GM19438 (cell line): ENCODE data around the gene SKIC8.

ENCODE experiments used
- ATAC-seq: cut with Tn5 transposase; IDR thresholded peaks from one replicate; pipeline ENCODE4 v1.9.1; 2021; ENCODE audit warnings: low read depth; ENCODE audit not compliant: unreplicated experiment

SKIC8 gene

GRCh38 chr15:78322724-78323521, 23.5 kb upstream of the SKIC8 start:
- no peak for ATAC-seq

DNA sequence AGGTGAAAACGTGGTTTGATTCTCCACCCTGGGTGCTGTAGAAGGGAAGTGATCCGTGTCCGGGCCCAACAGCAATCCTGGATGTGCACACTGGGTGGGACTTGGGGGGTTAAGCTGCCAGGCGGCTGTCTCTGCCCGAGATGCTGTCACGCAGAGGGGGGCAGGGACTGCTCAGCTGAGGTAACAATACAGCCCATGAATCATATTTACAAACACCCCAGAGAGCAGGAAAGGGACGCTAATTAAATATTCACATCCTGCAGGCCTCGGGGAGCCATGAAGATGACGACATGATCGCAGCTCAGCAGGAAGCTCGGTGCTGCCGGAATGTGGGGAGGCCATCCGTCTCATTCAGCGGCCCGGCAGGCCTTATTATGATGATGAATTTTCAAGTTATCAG, 22.8 kb upstream of the SKIC8 start:
- no peak for ATAC-seq

- no peak for ATAC-seq
Observed at GRCh38 chr15:78321786-78322185, 22.4 kb upstream of the SKIC8 start.

DNA sequence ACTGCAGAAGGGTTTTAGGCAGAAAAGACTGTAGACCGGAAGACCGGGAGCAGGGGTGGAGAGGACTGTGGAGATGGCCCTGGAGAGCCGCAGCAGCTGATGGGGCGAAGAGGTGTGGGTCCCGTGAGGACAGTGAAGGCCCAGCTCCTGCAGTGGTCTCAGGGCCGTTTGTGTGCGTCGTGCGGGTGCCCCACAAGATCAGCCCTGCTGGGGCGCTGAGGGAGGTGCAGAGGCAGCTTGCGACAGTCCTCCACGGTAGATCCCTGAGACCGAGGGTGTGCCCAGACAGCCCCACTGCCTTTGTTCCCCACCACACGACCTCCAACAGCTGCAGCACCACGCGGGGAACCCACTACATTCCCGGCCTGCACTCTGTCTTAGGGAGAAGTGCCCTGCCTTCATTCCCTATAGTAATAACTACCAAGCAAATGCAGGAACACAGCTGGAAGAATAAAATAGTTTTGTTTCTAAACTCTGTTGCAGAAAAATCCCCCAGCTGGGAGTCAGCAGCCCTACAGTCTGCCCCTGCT, 21.7 kb upstream of the SKIC8 start:
- no peak for ATAC-seq

GRCh38 chr15:78320183-78320582, 20.8 kb upstream of the SKIC8 start:
- no peak for ATAC-seq

- ATAC-seq = no peak
Observed at GRCh38 chr15:78319588-78319987, 20.2 kb upstream of the SKIC8 start.

DNA sequence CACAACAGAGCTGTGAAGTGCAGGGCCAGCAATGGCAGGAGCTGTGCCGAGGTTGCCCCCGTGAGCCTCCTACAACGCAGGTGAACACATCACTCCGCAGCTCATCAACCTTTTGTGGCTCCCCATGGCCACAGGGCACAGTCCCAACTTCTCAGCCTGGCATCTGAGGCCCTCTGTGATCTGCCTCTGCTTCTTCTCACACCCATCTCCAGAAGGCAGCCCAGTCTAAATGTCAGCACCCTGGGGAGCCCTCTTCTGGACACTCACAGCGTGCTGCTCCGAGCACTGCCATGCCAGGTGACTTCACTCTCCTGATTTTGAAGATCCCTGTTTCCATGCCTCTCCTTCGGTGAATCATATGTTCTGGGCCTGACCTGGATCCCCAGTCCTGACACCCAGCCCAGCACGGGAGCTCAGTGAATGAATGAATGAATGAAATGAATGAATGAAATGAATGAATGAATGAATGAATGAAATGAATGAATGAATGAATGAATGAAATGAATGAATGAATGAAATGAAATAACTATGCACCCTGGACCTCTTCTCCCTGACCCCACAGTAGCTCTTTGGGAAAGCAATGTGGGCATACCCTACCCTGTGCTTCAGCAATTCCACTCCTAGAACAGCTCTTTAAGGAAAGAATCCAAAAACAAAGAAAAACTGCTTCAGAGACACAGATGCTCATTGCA, 17.9 kb upstream of the SKIC8 start:
- ATAC-seq = no peak

- ATAC-seq = peak; percentile 77
Observed at GRCh38 chr15:78316283-78317083, 17.1 kb upstream of the SKIC8 start.

DNA sequence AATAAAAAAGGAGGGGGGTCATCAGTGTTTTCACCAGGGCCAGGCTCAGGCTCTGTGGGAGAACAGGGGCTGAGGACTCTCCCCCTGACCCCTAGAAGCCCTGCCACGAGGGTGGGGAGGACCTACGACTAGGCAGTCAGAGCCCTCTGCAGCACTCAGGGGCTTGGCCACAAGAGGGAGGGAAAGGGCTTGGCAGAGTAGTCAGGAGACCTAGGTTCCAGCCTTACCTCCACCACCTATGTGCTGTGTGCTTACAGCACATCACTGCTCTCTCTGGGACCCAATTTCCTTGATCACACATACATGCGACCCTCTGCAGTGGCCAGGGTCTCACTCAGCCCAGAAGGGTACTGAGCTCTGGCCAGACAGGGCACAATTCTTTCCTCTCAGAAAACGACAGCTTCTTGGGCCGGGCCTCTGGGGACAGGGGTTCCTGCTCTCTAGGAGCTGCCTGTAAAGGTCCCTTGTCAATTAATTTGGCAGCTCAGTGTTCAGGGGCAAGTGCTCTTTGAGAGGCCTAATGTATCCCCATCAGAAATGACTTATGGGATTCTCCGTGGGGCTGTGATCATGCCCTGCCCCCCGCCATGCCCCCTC, 16.4 kb upstream of the SKIC8 start:
- no peak for ATAC-seq

DNA sequence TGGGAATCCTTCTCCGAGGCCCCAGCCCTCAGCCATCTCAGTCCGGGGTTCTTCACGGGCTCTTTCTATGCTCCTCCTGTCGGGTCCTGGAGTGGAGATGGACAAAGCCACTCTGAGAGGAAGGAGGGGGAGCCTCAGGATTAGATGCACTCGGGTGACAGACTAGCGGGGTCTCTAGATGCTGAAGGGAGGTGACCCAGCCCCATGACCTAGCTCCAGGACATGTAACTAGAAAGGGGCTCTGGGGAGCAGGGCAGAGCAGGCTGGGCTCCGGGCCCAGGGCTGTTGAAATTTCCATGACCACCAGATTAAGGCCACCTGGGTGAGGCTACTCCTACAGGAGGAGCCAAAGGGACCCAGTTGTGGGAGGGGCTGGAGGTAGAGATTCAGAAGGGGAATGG, 14.8 kb upstream of the SKIC8 start:
- ATAC-seq = no peak

DNA sequence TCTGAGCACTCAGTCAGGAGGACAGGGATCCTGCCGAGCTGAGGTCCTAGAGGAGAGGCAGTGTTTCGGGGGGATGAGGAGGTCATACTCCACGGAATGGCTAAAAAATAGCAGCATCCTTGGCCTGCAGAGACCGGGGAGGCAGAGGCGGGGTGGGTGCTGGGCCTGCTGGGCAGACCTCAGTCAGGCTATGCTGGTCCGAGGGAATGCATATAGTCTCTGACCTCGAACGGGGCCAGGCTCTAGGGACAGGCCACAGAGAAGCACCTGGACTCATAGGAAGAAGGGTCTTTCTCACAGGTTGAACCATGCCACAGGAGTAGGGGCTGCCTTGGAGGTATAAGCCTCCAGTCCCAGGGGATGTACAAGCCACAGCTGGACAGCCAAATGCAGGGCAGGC, 14.0 kb upstream of the SKIC8 start:
- no peak for ATAC-seq

- no peak for ATAC-seq
Observed at GRCh38 chr15:78312957-78313356, 13.5 kb upstream of the SKIC8 start.

- no peak for ATAC-seq
Observed at GRCh38 chr15:78312536-78312935, 13.1 kb upstream of the SKIC8 start.

DNA sequence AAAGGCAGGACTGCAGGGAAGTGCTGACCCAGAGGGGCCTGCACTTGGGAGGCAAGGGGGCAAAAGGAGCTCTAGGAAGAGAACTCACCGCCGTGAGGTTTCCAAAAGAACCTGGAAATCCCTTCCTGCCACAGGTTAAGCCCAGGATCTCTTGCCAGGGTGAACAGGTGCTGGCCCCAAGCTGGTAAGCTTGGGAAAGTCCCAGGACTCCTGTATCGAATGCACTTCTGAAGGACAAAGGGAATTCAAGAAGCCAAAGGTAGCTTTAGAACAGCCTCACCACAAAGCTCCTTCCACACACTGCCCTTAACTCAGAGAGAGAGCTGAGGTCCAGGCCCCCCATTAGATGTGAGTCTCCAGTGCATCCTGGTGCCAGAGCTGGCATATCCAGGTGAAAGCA, 11.9 kb upstream of the SKIC8 start:
- ATAC-seq = no peak

GRCh38 chr15:78308422-78309032, 9.1 kb upstream of the SKIC8 start:
- ATAC-seq = no peak

DNA sequence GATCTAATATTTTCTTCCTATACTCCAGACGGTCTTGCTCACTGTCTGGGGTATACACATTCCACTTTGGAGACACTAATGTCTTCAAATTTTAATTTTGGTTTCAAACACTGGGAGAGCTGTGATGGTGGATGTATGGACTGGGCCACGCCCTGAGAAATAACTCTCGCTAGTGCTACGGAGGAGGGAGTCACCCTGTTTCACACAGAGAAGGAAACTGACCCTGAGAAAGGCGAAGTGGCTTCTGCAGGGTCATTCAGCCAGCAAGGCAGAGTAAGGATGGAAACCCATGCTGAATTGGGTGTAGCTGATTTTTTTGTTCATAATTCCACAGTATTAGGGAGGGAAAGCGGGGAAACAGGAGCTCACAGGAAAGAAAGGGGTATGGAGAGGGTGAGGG, 8.6 kb upstream of the SKIC8 start:
- ATAC-seq = no peak

DNA sequence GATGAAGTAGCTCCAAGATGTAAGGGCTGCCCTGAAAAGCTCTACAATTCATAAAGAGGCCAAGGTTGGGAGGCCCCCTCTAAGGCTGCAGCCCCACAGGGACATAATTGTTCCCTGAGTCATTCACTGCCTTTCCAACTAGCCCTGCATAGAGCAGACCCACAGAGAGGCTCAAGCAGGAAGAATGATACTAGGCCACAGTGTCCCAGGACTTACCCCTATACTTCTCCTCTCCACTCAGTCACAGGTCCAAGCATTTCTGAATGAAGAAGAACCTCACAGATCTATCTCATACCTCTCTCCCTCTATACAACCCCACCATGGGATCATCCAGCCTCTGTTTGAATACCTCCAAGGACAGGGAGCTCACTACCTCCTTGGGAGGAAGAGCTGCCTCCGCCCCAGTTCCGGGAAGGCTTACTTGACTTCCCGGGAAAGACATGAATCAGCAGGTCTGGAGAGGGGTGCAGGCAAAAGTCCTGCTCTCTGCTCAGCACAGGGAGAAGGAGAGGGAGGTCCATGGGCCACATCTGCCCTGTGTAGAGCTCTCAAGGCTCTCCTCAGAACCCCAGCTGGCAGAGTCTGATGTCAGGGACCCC, 6.9 kb upstream of the SKIC8 start:
- no peak for ATAC-seq

GRCh38 chr15:78304216-78305066, 5.0 kb upstream of the SKIC8 start:
- no peak for ATAC-seq
